Cardiac fibroblast (primary cell): ENCODE measurements around the gene STARD13.

Experiments used
- DNase-seq, 2 donors: peaks; one replicate each; pipeline versions ENCODE4 v3.0.0 to v3.0.0-alpha.2; 2010; ENCODE audit warnings: low read depth in 2 of 2
- H3K4me3 ChIP-seq, 2 donors: replicated peaks in 1 of 2; 1 replicate in 1 of 2; 2 replicates in 1 of 2; pipeline ENCODE4 v1.5.1; 2011; ENCODE audit warnings: low read depth in 2 of 2, low read length in 2 of 2, mild to moderate bottlenecking in 2 of 2, moderate library complexity in 1 of 2
- CTCF ChIP-seq: IDR thresholded peaks from one replicate; pipeline ENCODE4 v1.5.1; 2011; ENCODE audit warnings: low read depth, mild to moderate bottlenecking, low read length, inconsistent platforms

Gene STARD13

GRCh38 chr13:33146843-33147611 is 138.5 kb downstream of the STARD13 start:
- TF ChIP-seq CTCF = no peak
- DNase-seq = no peak
- no peak overlapping the region for H3K4me3 ChIP-seq

DNA sequence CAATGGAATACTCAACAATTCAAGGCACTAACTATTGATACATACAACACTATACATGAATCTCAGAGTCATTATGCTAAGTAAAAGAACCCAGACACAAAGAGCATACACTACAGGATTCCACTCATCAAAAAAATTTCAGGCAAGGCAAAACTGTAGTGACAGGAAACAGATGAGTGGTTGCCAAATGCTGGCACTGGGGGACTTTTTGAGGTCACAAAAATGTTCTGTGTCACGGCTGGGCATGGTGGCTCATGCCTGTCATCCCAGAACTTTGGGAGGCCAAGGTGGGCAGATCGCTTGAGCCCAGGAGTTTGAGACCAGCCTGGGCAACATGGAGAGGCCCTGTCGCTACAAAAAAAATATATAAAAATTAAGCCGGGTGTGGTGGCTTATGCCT is 139.9 kb downstream of the STARD13 start:
- DNase-seq = no peak
- TF ChIP-seq CTCF = no peak
- H3K4me3 ChIP-seq = no peak overlapping the region

GRCh38 chr13:33144358-33144784 is 141.2 kb downstream of the STARD13 start:
- TF ChIP-seq CTCF = no peak
- no peak overlapping the region for H3K4me3 ChIP-seq
- DNase-seq = no peak

GRCh38 chr13:33139780-33140535 is 145.6 kb downstream of the STARD13 start:
- DNase-seq = no peak
- no peak for TF ChIP-seq CTCF

DNA sequence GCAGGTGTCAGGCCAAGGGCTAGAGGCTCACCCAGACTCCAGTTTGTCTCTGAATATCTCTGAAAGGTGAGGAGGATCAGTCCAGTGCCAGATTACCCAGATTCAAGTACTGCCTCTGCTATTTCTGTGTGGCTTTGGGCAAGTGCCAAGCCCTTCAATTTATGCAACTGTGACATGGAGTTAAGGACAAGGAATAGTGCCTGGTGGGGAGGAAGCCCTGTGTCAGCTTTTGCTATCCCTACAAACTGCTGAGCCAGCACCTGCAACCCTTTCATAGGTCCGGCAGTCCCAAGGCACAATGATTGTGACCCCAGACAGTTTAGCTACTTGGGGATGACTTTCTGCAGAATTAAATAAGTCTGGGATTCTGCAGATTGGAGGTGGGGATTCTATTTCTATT is 146.4 kb downstream of the STARD13 start:
- H3K4me3 ChIP-seq = no peak overlapping the region
- DNase-seq = no peak
- TF ChIP-seq CTCF = no peak

More at GRCh38 chr13:33139780-33140535, 145.6 kb downstream of the STARD13 start:
- no peak overlapping the region for H3K4me3 ChIP-seq

DNA sequence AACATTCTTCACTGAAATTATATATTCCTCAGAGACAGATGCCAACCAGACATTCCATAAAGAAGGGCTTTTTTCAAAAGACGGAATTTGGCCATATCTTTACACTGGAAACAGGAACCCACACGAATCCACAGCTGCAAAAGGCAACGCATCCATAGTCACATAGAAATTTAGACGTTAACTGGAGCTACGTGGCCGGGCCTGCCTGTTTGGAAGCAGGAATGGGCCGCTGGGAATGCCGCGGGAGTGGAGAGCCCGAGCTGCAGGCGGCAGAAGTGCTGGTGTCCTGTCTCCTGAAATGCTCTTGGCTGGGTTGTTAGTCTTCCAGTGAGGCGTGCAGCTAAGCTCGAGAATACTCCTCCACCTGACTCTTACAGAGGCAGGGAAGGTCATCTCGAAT is 147.1 kb downstream of the STARD13 start:
- TF ChIP-seq CTCF = no peak
- no peak for DNase-seq

More for the DNA sequence above, 147.1 kb downstream of the STARD13 start:
- H3K4me3 ChIP-seq = no peak overlapping the region
